RWPE2 (cell line): ENCODE results near the gene BNIP3.

Source experiments
- ATAC-seq: fragments of 200-7000 bp; cut with Tn5 transposase; 3 replicates; pipeline ENCODE4 v1.9.1; 2021; ENCODE audit warnings: low read depth
- DNase-seq: peaks from one replicate; pipeline ENCODE4 v3.0.0-alpha.2; 2020; ENCODE audit warnings: low spot score
- H3K27ac ChIP-seq: fragments of 450-650 bp; 2 replicates; pipeline ENCODE4 v1.5.1; 2017; ENCODE audit warnings: mild to moderate bottlenecking; ENCODE audit not compliant: poor library complexity, severe bottlenecking
- H3K27me3 ChIP-seq: fragments of 250-450 bp; sonication (Bioruptor Pico); 2 replicates; pipeline ENCODE4 v1.5.1; 2021; ENCODE audit warnings: mild to moderate bottlenecking, moderate library complexity; ENCODE audit not compliant: insufficient read depth, poor library complexity, severe bottlenecking
- H3K36me3 ChIP-seq: fragments of 250-450 bp; sonication (Bioruptor Pico); 2 replicates; pipeline ENCODE4 v1.5.1; 2020; ENCODE audit warnings: low read depth, mild to moderate bottlenecking, moderate library complexity
- H3K4me1 ChIP-seq: fragments of 250-450 bp; sonication (Bioruptor Pico); 2 replicates; pipeline ENCODE4 v1.5.1; 2021; ENCODE audit warnings: mild to moderate bottlenecking, moderate library complexity; ENCODE audit not compliant: insufficient read depth, poor library complexity, severe bottlenecking
- H3K4me3 ChIP-seq: fragments of 250-450 bp; sonication (Bioruptor Pico); 2 replicates; pipeline ENCODE4 v1.5.1; 2021; ENCODE audit warnings: mild to moderate bottlenecking, moderate library complexity; ENCODE audit not compliant: severe bottlenecking
- H3K9me3 ChIP-seq: fragments of 250-450 bp; sonication (Bioruptor Pico); 2 replicates; pipeline ENCODE4 v1.5.1; 2021; ENCODE audit warnings: mild to moderate bottlenecking, moderate library complexity; ENCODE audit not compliant: severe bottlenecking
- CTCF ChIP-seq: fragments of 450-650 bp; IDR thresholded peaks from one replicate; pipeline ENCODE4 v1.5.1; 2017; ENCODE audit warnings: mild to moderate bottlenecking, moderate library complexity; ENCODE audit not compliant: poor library complexity, severe bottlenecking

Gene BNIP3

GRCh38 chr10:131979821-131980270 is 1.9 kb downstream of the BNIP3 start:
- no peak for DNase-seq
- H3K27me3 ChIP-seq: no peaks in the 10 kb centered on the region
- no peaks in the 10 kb centered on the region for H3K4me1 ChIP-seq
- TF ChIP-seq CTCF: no peak
- H3K4me3 ChIP-seq: peak overlapping the region; percentile 62
- no peaks in the 10 kb centered on the region for H3K9me3 ChIP-seq
- peaks cover 41% of the 10 kb centered on the region for H3K36me3 ChIP-seq
- H3K27ac ChIP-seq: peak overlapping the region; percentile 51
- ATAC-seq: peak; percentile 13; the same call in 1 of the 3 replicates

- Histone ChIP-seq H3K27ac (peak overlapping the region; percentile 51), H3K4me1 (no peaks in the 10 kb centered on the region), H3K36me3 (peaks cover 46% of the 10 kb centered on the region), H3K4me3 (peak overlapping the region; percentile 62), H3K27me3 (no peaks in the 10 kb centered on the region), H3K9me3 (no peaks in the 10 kb centered on the region)
- TF ChIP-seq CTCF: no peak
- no peak for ATAC-seq
- no peak for DNase-seq
Measured at GRCh38 chr10:131979336-131979735, 2.4 kb downstream of the BNIP3 start.

- peaks cover 51% of the 10 kb centered on the region for H3K36me3 ChIP-seq
- DNase-seq: no peak
- H3K27ac ChIP-seq: peak overlapping the region; percentile 51
- H3K9me3 ChIP-seq: no peaks in the 10 kb centered on the region
- H3K4me1 ChIP-seq: no peaks in the 10 kb centered on the region
- TF ChIP-seq CTCF: no peak
- ATAC-seq: no peak
- H3K27me3 ChIP-seq: no peaks in the 10 kb centered on the region
- H3K4me3 ChIP-seq: no peak overlapping the region
Measured at GRCh38 chr10:131978851-131979250, 2.9 kb downstream of the BNIP3 start.

- no peak for DNase-seq
- Histone ChIP-seq H3K9me3 (no peaks in the 10 kb centered on the region), H3K36me3 (peaks cover 55% of the 10 kb centered on the region), H3K4me3 (no peak overlapping the region), H3K27ac (no peak overlapping the region), H3K4me1 (no peaks in the 10 kb centered on the region), H3K27me3 (no peaks in the 10 kb centered on the region)
- TF ChIP-seq CTCF: no peak
- no peak for ATAC-seq
Measured at GRCh38 chr10:131978366-131978765, 3.4 kb downstream of the BNIP3 start.

- Histone ChIP-seq H3K36me3 (peaks cover 64% of the 10 kb centered on the region), H3K4me3 (no peak overlapping the region), H3K4me1 (no peaks in the 10 kb centered on the region), H3K27me3 (no peaks in the 10 kb centered on the region), H3K9me3 (no peaks in the 10 kb centered on the region), H3K27ac (no peak overlapping the region)
- no peak for TF ChIP-seq CTCF
- no peak for DNase-seq
- ATAC-seq: no peak
Measured at GRCh38 chr10:131977323-131978096, 4.2 kb downstream of the BNIP3 start.
